ENCODE results near the gene CSTPP1. TPM values are rescaled to one million over a fixed set of nuclear protein-coding genes. Genes with fewer than 3 reads are reported as not detected.

The CSTPP1 gene
- total and polyA plus RNA-seq, 2 of the 8 experiments (the other 6 are each of a cell fraction or from before 2014, with no cell fraction given) = 24.2 to 28.7 TPM

GRCh38 chr11:47172740-47173336 is 236.3 kb downstream of the CSTPP1 start:
- 91% methylated on average over 6 of the region's 6 CpGs; no CpG with 5 or more reads in 1 of the 2 experiments for WGBS, 2 experiments (ENCODE audit: extremely low coverage in 1 of 2, insufficient coverage in 1 of 2, insufficient read length in 1 of 2, insufficient replicate concordance in 2 of 2, low coverage in 1 of 2, low lambda C conversion rate in 2 of 2, missing lambda C conversion rate in 1 of 2)
- H3K27me3 ChIP-seq (replicated peaks in 1 of 4; ENCODE audit: control insufficient read depth in 3 of 4, extremely low read depth in 1 of 4, insufficient read depth in 3 of 4, low read length in 3 of 4) = no peaks in the 10 kb centered on the region
- H3K27ac ChIP-seq (ENCODE audit: low read depth, low read length) = no peak overlapping the region
- no peak overlapping the region for H3K18ac ChIP-seq (ENCODE audit: extremely low read depth, low read length)
- H2BK12ac ChIP-seq (ENCODE audit: low read depth, low read length) = no peak overlapping the region
- no peaks in the 10 kb centered on the region for H3K9me3 ChIP-seq (ENCODE audit: insufficient read depth in 2 of 2, low read depth in 1 of 2, low read length in 1 of 2)
- no peak overlapping the region for H3K4ac ChIP-seq (replicated peaks; ENCODE audit: insufficient read length, low read depth, low read length)
- no peak overlapping the region for H2BK20ac ChIP-seq (ENCODE audit: low read length)
- no peak overlapping the region for H4K91ac ChIP-seq (replicated peaks; ENCODE audit: insufficient read length, low read length)
- H3K79me2 ChIP-seq (ENCODE audit: control insufficient read depth in 1 of 2, insufficient read depth in 2 of 2, low read length in 2 of 2) = peaks cover 8 to 45% of the 10 kb centered on the region in 2 experiments
- ChIA-PET CTCF (ENCODE audit: partially characterized antibody) (interaction anchor here (0.6 to 16.6 kb wide), 5 partner anchors 11 to 423 kb away, joined by 4 to 247 read pairs (median 9); partner anchors contain the start of gene DDB2), POLR2A (ENCODE audit: partially characterized antibody) (interaction anchor here (0.9 to 2.8 kb wide), 9 partner anchors 8 to 75 kb away, joined by 3 to 15 read pairs (median 4); partner anchors contain the start of gene PACSIN3)
- no peak overlapping the region for H2BK5ac ChIP-seq (ENCODE audit: low read depth, low read length)
- H3K56ac ChIP-seq (replicated peaks; ENCODE audit: insufficient read length, low read depth, low read length) = no peak overlapping the region
- TF ChIP-seq BACH1 (IDR thresholded peaks at IDR 0.05; ENCODE audit: low read length) (no peak), TBP (IDR thresholded peaks at IDR 0.05; ENCODE audit: low read depth, low read length) (no peak), RBBP5 (IDR thresholded peaks at IDR 0.05; ENCODE audit: borderline replicate concordance, low read depth, low read length) (no peak), BCL11A (IDR thresholded peaks at IDR 0.05; ENCODE audit: low read depth in 2 of 2, low read length in 2 of 2) (no peak), KDM5A (IDR thresholded peaks at IDR 0.05; ENCODE audit: low read length) (no peak), ATF2 (IDR thresholded peaks at IDR 0.05; ENCODE audit: low read length) (no peak), ASH2L (IDR thresholded peaks at IDR 0.05; ENCODE audit: low read length) (no peak), EP300 (IDR thresholded peaks at IDR 0.05; ENCODE audit: borderline replicate concordance in 1 of 2, low read depth in 2 of 2, low read length in 2 of 2) (no peak), EGR1 (IDR thresholded peaks at IDR 0.05; ENCODE audit: borderline replicate concordance, low read depth, low read length) (no peak), SIRT6 (IDR thresholded peaks at IDR 0.05; ENCODE audit: low read length) (no peak), POLR2AphosphoS5 (IDR thresholded peaks at IDR 0.05; ENCODE audit: low read depth, low read length) (no peak), NRF1 (IDR thresholded peaks at IDR 0.05; ENCODE audit: low read depth, low read length) (no peak)
- no peak overlapping the region for H2BK120ac ChIP-seq (replicated peaks; ENCODE audit: low read depth, low read length)
- H3K14ac ChIP-seq (ENCODE audit: insufficient read length) = no peak overlapping the region
- no peak overlapping the region for H3K4me3 ChIP-seq (ENCODE audit: extremely low read depth in 1 of 4, insufficient read depth in 2 of 4, low read depth in 3 of 4, low read length in 4 of 4)
- no peak overlapping the region for H4K5ac ChIP-seq (ENCODE audit: insufficient read length, low read depth, low read length)
- H3K4me2 ChIP-seq (ENCODE audit: insufficient read depth in 1 of 2, low read depth in 2 of 2, low read length in 2 of 2) = no peak overlapping the region
- peaks cover 24 to 56% (median 37%) of the 10 kb centered on the region in 4 experiments for H3K36me3 ChIP-seq (ENCODE audit: control insufficient read depth in 2 of 4, insufficient read depth in 4 of 4, low read length in 3 of 4)
- peaks cover 8% of the 10 kb centered on the region for H3K23me2 ChIP-seq (ENCODE audit: low read depth, low read length)
- H2AFZ ChIP-seq (ENCODE audit: low read length) = no peak overlapping the region
- no peak overlapping the region for H4K8ac ChIP-seq (ENCODE audit: extremely low read depth, insufficient read depth, low read length)
- peaks cover 0 to 6% (median 1%) of the 10 kb centered on the region in 4 experiments; a peak in 4 of 7 replicates for H3K4me1 ChIP-seq (replicated peaks in 1 of 4; ENCODE audit: control insufficient read depth in 3 of 4, insufficient read depth in 4 of 4, low read length in 3 of 4)
- no peak overlapping the region for H2AK5ac ChIP-seq (ENCODE audit: low read depth, low read length)
- FAIRE-seq (no peak), DNase-seq (ENCODE audit: low read depth in 1 of 2, low spot score in 2 of 2) (no peak)
- no peak overlapping the region for H2BK15ac ChIP-seq (ENCODE audit: low read length)
- H3K9ac ChIP-seq (replicated peaks in 1 of 4; ENCODE audit: extremely low read depth in 1 of 4, low read depth in 3 of 4, low read length in 3 of 4) = no peak overlapping the region
- no peak overlapping the region for H3K23ac ChIP-seq (ENCODE audit: insufficient read length)
- H3K79me1 ChIP-seq (ENCODE audit: low read depth, low read length) = peaks cover 19% of the 10 kb centered on the region
- H4K20me1 ChIP-seq (replicated peaks in 1 of 2; ENCODE audit: control insufficient read depth in 1 of 2, insufficient read depth in 2 of 2, low read length in 2 of 2) = peaks cover 3 to 7% of the 10 kb centered on the region in 2 experiments
